ENCODE measurements around the gene DEFB114.

DEFB114 gene

GRCh38 chr6:49939993-49940498 lies 23.9 kb downstream of the DEFB114 start:
- Histone ChIP-seq H3K4me3 (IDR thresholded peaks at IDR 0.05; ENCODE audit: insufficient read depth, low read depth, low read length) (no peak overlapping the region), H4K20me1 (ENCODE audit: insufficient read depth) (no peaks in the 10 kb centered on the region), H2AFZ (ENCODE audit: low read depth) (no peak overlapping the region), H3K36me3 (ENCODE audit: insufficient read depth) (no peaks in the 10 kb centered on the region), H3K4me2 (no peak overlapping the region), H3K27me3 (ENCODE audit: insufficient read depth, low read depth) (no peaks in the 10 kb centered on the region), H3K27ac (no peak overlapping the region), H3K9ac (no peak overlapping the region), H3K4me1 (ENCODE audit: low read depth, poor library complexity, severe bottlenecking) (no peaks in the 10 kb centered on the region), H3K79me2 (ENCODE audit: insufficient read depth, low read depth) (no peaks in the 10 kb centered on the region)
- TF ChIP-seq, protein P1, sequence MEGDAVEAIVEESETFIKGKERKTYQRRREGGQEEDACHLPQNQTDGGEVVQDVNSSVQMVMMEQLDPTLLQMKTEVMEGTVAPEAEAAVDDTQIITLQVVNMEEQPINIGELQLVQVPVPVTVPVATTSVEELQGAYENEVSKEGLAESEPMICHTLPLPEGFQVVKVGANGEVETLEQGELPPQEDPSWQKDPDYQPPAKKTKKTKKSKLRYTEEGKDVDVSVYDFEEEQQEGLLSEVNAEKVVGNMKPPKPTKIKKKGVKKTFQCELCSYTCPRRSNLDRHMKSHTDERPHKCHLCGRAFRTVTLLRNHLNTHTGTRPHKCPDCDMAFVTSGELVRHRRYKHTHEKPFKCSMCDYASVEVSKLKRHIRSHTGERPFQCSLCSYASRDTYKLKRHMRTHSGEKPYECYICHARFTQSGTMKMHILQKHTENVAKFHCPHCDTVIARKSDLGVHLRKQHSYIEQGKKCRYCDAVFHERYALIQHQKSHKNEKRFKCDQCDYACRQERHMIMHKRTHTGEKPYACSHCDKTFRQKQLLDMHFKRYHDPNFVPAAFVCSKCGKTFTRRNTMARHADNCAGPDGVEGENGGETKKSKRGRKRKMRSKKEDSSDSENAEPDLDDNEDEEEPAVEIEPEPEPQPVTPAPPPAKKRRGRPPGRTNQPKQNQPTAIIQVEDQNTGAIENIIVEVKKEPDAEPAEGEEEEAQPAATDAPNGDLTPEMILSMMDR (conservative IDR thresholded peaks at IDR 0.05; ENCODE audit: low read depth, low read length), result no peak

- Histone ChIP-seq H3K4me3 (IDR thresholded peaks at IDR 0.05; ENCODE audit: insufficient read depth, low read depth, low read length) (no peak overlapping the region), H2AFZ (ENCODE audit: low read depth) (no peak overlapping the region), H3K9ac (no peak overlapping the region)
These were observed 26.2 kb downstream of the DEFB114 start for GRCh38 chr6:49937811-49938210.

GRCh38 chr6:49937017-49937416 lies 26.9 kb downstream of the DEFB114 start:
- Histone ChIP-seq H3K36me3 (ENCODE audit: insufficient read depth) (no peaks in the 10 kb centered on the region), H3K4me2 (no peak overlapping the region), H3K4me3 (IDR thresholded peaks at IDR 0.05; ENCODE audit: insufficient read depth, low read depth, low read length) (no peak overlapping the region), H3K4me1 (ENCODE audit: low read depth, poor library complexity, severe bottlenecking) (no peaks in the 10 kb centered on the region), H3K27ac (no peak overlapping the region), H3K79me2 (ENCODE audit: insufficient read depth, low read depth) (no peaks in the 10 kb centered on the region), H3K27me3 (ENCODE audit: insufficient read depth, low read depth) (no peaks in the 10 kb centered on the region), H4K20me1 (ENCODE audit: insufficient read depth) (no peaks in the 10 kb centered on the region), H3K9ac (no peak overlapping the region), H2AFZ (ENCODE audit: low read depth) (no peak overlapping the region)
- TF ChIP-seq, protein P1 (conservative IDR thresholded peaks at IDR 0.05; ENCODE audit: low read depth, low read length), result no peak

More at GRCh38 chr6:49937811-49938210, 26.2 kb downstream of the DEFB114 start:
- no peak overlapping the region for H3K27ac ChIP-seq
- TF ChIP-seq, protein P1 (conservative IDR thresholded peaks at IDR 0.05; ENCODE audit: low read depth, low read length), result no peak
- H3K4me2 ChIP-seq, result no peak overlapping the region
- no peaks in the 10 kb centered on the region for H3K4me1 ChIP-seq (ENCODE audit: low read depth, poor library complexity, severe bottlenecking)
- H3K27me3 ChIP-seq (ENCODE audit: insufficient read depth, low read depth), result no peaks in the 10 kb centered on the region
- H3K79me2 ChIP-seq (ENCODE audit: insufficient read depth, low read depth), result no peaks in the 10 kb centered on the region
- H4K20me1 ChIP-seq (ENCODE audit: insufficient read depth), result no peaks in the 10 kb centered on the region
- H3K36me3 ChIP-seq (ENCODE audit: insufficient read depth), result no peaks in the 10 kb centered on the region

- no peak overlapping the region for H3K27ac ChIP-seq
- H3K4me1 ChIP-seq (ENCODE audit: low read depth, poor library complexity, severe bottlenecking), result no peaks in the 10 kb centered on the region
- TF ChIP-seq, protein P1 (conservative IDR thresholded peaks at IDR 0.05; ENCODE audit: low read depth, low read length), result no peak
- no peaks in the 10 kb centered on the region for H3K27me3 ChIP-seq (ENCODE audit: insufficient read depth, low read depth)
- H3K79me2 ChIP-seq (ENCODE audit: insufficient read depth, low read depth), result no peaks in the 10 kb centered on the region
- H3K4me2 ChIP-seq, result no peak overlapping the region
- no peak overlapping the region for H3K9ac ChIP-seq
- no peaks in the 10 kb centered on the region for H3K36me3 ChIP-seq (ENCODE audit: insufficient read depth)
- H3K4me3 ChIP-seq (IDR thresholded peaks at IDR 0.05; ENCODE audit: insufficient read depth, low read depth, low read length), result no peak overlapping the region
- no peak overlapping the region for H2AFZ ChIP-seq (ENCODE audit: low read depth)
- no peaks in the 10 kb centered on the region for H4K20me1 ChIP-seq (ENCODE audit: insufficient read depth)
These were observed 28.6 kb downstream of the DEFB114 start for GRCh38 chr6:49935387-49935786.

Measured in KMS-11 (cell line).